ENCODE data around the gene SDHB. TPM values are rescaled to one million over a fixed set of nuclear protein-coding genes. Genes with fewer than 3 reads are reported as not detected.

Gene SDHB
- total RNA-seq, 1 experiment from 2014 or later: 159 TPM

GRCh38 chr1:17012775-17013490 is 40.9 kb downstream of the SDHB start (continued):
- TF ChIP-seq YY1 (IDR thresholded peaks at IDR 0.05; ENCODE audit: extremely low read depth, insufficient replicate concordance, low read depth, low read length) (no peak), RAD21 (IDR thresholded peaks at IDR 0.05; ENCODE audit: low read depth) (no peak), EZH2 (IDR thresholded peaks at IDR 0.05) (no peak), POLR2A (IDR thresholded peaks at IDR 0.05; ENCODE audit: borderline replicate concordance, extremely low read depth, insufficient read depth, insufficient read length) (no peak), POLR2AphosphoS5 (IDR thresholded peaks at IDR 0.05; ENCODE audit: low read depth, low read length) (no peak), CBX3 (IDR thresholded peaks at IDR 0.05; ENCODE audit: low read depth) (no peak), SIN3A (IDR thresholded peaks at IDR 0.05; ENCODE audit: low read depth) (no peak), SP1 (IDR thresholded peaks at IDR 0.05; ENCODE audit: low read depth) (no peak)

GRCh38 chr1:17011439-17012307 is 42.2 kb downstream of the SDHB start, which contains the start of gene ATP13A2:
Gene ATP13A2, minus strand, starts transcription at chr1:17011928. Its CDS starts 190 bp downstream, at chr1:17011738.
- peak; percentile 97 for ATAC-seq
- RAD21 ChIA-PET (ENCODE audit: low non-redundant PET in 1 of 2, low total read pairs in 2 of 2, uncharacterized antibody in 2 of 2, unreplicated experiment in 2 of 2): interaction anchor here in 1 of 2 experiments (0.5 kb wide), 1 partner anchor 60 kb away, joined by 7 read pairs; no protein-coding TSS in a partner anchor
- H3K79me2 ChIP-seq (ENCODE audit: insufficient read depth, low read length): no peaks in the 10 kb centered on the region
- CTCF ChIA-PET: no interaction called here
- no peaks in the 10 kb centered on the region for H3K36me3 ChIP-seq (ENCODE audit: control insufficient read depth in 1 of 2, insufficient read depth in 2 of 2, low read length in 2 of 2)
- H3K27me3 ChIP-seq (ENCODE audit: insufficient read depth, low read length): no peaks in the 10 kb centered on the region
- peak within 1 kb of the TSS; percentile 68 for H2AFZ ChIP-seq (ENCODE audit: low read depth, low read length, poor library complexity, severe bottlenecking)
- H3K9ac ChIP-seq (ENCODE audit: low read length): peak within 1 kb of the TSS; percentile 78
- peak within 1 kb of the TSS; percentile 99 for H3K4me2 ChIP-seq (ENCODE audit: low read length)
- H3K9me2 ChIP-seq (ENCODE audit: insufficient read depth): no peaks in the 10 kb centered on the region
- H3K4me3 ChIP-seq (replicated peaks in 1 of 2; ENCODE audit: low read depth in 1 of 2, low read length in 2 of 2): peak within 1 kb of the TSS; percentile 81 to 94
- H3K4me1 ChIP-seq (ENCODE audit: control insufficient read depth in 1 of 2, insufficient read depth in 2 of 2, low read length in 2 of 2): peaks cover 17 to 40% of the 10 kb centered on the region in 2 experiments
- no peaks in the 10 kb centered on the region for H3K9me3 ChIP-seq (ENCODE audit: control insufficient read depth in 1 of 2, insufficient read depth in 1 of 2, low read depth in 1 of 2, low read length in 2 of 2)
- POLR2A ChIA-PET: interaction anchor here (0.8 kb wide), 1 partner anchor 15 kb away, joined by 4 read pairs; no protein-coding TSS in a partner anchor
- no TSS peak for BruUV-seq (replicated peaks)
- intact Hi-C loops (cut with micrococcal nuclease): loop anchor here (5.0 kb wide), 2 partner anchors 36 to 49 kb away; no protein-coding TSS in a partner anchor
- DNase-seq (ENCODE audit: low read depth, low spot score): peak; percentile 67
- peak within 1 kb of the TSS; percentile 70; the same call in 1 of the 2 replicates for H3K27ac ChIP-seq (ENCODE audit: low read depth, low read length)
- H4K20me1 ChIP-seq (ENCODE audit: insufficient read depth): no peaks in the 10 kb centered on the region
- TF ChIP-seq POLR2AphosphoS5 (IDR thresholded peaks at IDR 0.05; ENCODE audit: low read depth, low read length) (peak; percentile 67), EGR1 (IDR thresholded peaks at IDR 0.05; ENCODE audit: low read depth) (no peak; the same call in none of the 2 replicates), ELF1 (IDR thresholded peaks at IDR 0.05; ENCODE audit: borderline replicate concordance, low read depth) (no peak), CBX3 (IDR thresholded peaks at IDR 0.05; ENCODE audit: low read depth) (peak; percentile 32; the same call in 1 of the 2 replicates), FOSL1 (IDR thresholded peaks at IDR 0.05; ENCODE audit: low read depth) (no peak), POLR2A (IDR thresholded peaks at IDR 0.05; ENCODE audit: borderline replicate concordance, extremely low read depth, insufficient read depth, insufficient read length) (peak; percentile 51), EZH2phosphoT487 (IDR thresholded peaks at IDR 0.05; ENCODE audit: borderline replicate concordance) (no peak), EZH2 (IDR thresholded peaks at IDR 0.05) (no peak), TCF7L2 (IDR thresholded peaks at IDR 0.05; ENCODE audit: borderline replicate concordance, extremely low read depth, insufficient read depth, insufficient read length) (peak; percentile 48), SP1 (IDR thresholded peaks at IDR 0.05; ENCODE audit: low read depth) (peak; percentile 42; the same call in 1 of the 2 replicates), RAD21 (IDR thresholded peaks at IDR 0.05; ENCODE audit: low read depth) (no peak), ZNF274 (IDR thresholded peaks at IDR 0.05; ENCODE audit: low read depth, low read length) (no peak), SIN3A (IDR thresholded peaks at IDR 0.05; ENCODE audit: low read depth) (no peak; the same call in 1 of the 2 replicates)
- TF ChIP-seq, protein P1, sequence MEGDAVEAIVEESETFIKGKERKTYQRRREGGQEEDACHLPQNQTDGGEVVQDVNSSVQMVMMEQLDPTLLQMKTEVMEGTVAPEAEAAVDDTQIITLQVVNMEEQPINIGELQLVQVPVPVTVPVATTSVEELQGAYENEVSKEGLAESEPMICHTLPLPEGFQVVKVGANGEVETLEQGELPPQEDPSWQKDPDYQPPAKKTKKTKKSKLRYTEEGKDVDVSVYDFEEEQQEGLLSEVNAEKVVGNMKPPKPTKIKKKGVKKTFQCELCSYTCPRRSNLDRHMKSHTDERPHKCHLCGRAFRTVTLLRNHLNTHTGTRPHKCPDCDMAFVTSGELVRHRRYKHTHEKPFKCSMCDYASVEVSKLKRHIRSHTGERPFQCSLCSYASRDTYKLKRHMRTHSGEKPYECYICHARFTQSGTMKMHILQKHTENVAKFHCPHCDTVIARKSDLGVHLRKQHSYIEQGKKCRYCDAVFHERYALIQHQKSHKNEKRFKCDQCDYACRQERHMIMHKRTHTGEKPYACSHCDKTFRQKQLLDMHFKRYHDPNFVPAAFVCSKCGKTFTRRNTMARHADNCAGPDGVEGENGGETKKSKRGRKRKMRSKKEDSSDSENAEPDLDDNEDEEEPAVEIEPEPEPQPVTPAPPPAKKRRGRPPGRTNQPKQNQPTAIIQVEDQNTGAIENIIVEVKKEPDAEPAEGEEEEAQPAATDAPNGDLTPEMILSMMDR (IDR thresholded peaks at IDR 0.05 in 2 of 3, conservative IDR thresholded peaks at IDR 0.05 in 1 of 3; ENCODE audit: borderline replicate concordance in 1 of 3, insufficient read depth in 1 of 3, low read depth in 2 of 3, low read length in 2 of 3): no peak
- TF ChIP-seq, protein P2, sequence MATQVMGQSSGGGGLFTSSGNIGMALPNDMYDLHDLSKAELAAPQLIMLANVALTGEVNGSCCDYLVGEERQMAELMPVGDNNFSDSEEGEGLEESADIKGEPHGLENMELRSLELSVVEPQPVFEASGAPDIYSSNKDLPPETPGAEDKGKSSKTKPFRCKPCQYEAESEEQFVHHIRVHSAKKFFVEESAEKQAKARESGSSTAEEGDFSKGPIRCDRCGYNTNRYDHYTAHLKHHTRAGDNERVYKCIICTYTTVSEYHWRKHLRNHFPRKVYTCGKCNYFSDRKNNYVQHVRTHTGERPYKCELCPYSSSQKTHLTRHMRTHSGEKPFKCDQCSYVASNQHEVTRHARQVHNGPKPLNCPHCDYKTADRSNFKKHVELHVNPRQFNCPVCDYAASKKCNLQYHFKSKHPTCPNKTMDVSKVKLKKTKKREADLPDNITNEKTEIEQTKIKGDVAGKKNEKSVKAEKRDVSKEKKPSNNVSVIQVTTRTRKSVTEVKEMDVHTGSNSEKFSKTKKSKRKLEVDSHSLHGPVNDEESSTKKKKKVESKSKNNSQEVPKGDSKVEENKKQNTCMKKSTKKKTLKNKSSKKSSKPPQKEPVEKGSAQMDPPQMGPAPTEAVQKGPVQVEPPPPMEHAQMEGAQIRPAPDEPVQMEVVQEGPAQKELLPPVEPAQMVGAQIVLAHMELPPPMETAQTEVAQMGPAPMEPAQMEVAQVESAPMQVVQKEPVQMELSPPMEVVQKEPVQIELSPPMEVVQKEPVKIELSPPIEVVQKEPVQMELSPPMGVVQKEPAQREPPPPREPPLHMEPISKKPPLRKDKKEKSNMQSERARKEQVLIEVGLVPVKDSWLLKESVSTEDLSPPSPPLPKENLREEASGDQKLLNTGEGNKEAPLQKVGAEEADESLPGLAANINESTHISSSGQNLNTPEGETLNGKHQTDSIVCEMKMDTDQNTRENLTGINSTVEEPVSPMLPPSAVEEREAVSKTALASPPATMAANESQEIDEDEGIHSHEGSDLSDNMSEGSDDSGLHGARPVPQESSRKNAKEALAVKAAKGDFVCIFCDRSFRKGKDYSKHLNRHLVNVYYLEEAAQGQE (IDR thresholded peaks at IDR 0.05; ENCODE audit: low read depth): no peak
